ENCODE measurements around the gene PKD2L1.

PKD2L1 gene

DNA sequence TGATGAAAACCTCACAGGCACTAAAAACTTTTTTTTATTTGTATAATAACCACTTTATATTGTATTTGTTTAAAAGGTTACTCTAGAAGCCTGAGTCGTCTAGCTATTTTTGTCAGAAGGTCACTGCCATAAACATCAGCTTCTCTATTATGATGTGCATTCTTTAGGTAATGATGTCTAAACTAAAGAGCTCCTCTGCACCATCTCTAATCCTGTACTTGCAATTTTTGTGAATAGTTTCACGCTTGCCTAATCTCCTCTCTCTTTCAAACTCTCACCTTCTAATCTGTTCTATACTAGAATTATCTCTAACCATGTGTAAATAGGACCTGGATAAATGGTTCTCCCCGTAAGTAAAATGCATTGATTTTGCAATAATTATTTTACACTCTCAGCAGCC is 90.2 kb downstream of the PKD2L1 start:
- no peak for DNase-seq (ENCODE audit: low read depth)
- no peak overlapping the region for H3K4me3 ChIP-seq (ENCODE audit: low read length)
- no peak for TF ChIP-seq CTCF (conservative IDR thresholded peaks at IDR 0.05; ENCODE audit: low read length)

- H3K4me3 ChIP-seq (ENCODE audit: low read length): no peak overlapping the region
- no peak for TF ChIP-seq CTCF (conservative IDR thresholded peaks at IDR 0.05; ENCODE audit: low read length)
- DNase-seq (ENCODE audit: low read depth): no peak
Measured at GRCh38 chr10:100238429-100238828, 91.6 kb downstream of the PKD2L1 start.
